ENCODE results near the gene FNBP1. TPM values are rescaled to one million over a fixed set of nuclear protein-coding genes. Genes with fewer than 3 reads are reported as not detected.

The FNBP1 gene
- polyA plus RNA-seq, 2 of the 4 experiments (the other 2 are of a cell fraction) = 10.6 to 15.6 TPM

DNA sequence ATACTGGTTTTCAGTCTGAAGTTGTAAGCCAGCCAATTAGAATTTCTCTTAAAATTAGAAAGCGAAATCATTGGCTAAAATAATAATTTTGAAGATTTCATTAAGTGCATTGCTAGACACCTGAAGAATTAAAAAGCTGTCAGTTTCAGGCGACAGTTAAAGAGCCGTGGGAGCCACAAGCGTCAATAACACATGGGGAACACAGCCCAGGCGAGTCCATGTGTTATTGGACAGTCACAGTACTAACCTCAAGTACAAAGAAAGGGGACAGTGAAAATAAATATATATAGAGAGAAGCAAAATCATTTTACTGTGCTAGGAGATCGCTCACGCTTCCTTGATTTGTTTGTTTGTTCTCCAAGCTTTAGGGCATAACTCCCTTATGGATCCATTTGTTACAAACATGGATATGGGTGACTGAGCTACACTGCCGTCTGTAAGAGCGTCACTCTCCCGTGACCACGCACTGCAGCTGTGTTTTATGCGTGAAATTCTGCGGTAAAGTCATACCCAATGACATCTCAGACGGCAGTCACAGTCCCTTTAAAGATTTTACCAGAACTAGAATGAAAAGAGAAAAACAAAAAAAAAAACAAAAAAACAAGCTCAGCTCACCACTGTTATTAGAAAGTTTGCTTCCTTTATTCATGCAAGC is 124.6 kb downstream of the FNBP1 start:
- no peak for TF ChIP-seq MAFK (IDR thresholded peaks at IDR 0.05; ENCODE audit: partially characterized antibody)
- TF ChIP-seq MAZ (IDR thresholded peaks at IDR 0.05; ENCODE audit: borderline replicate concordance, low read depth, low read length) = no peak
- TF ChIP-seq FOXS1 (CRISPR knock-in tag; IDR thresholded peaks at IDR 0.05) = no peak
- TF ChIP-seq BCL3 (IDR thresholded peaks at IDR 0.05) = no peak
- TF ChIP-seq JUNB (IDR thresholded peaks at IDR 0.05) = no peak
- TF ChIP-seq RAD21 (conservative IDR thresholded peaks at IDR 0.05 in 1 of 2, IDR thresholded peaks at IDR 0.05 in 1 of 2) = no peak
- TF ChIP-seq EP300 (IDR thresholded peaks at IDR 0.05) = no peak
- TF ChIP-seq EHF (CRISPR knock-in tag; IDR thresholded peaks at IDR 0.05) = no peak
- ChIA-PET CTCF (interaction anchor here (0.9 kb wide), 1 partner anchor 11 kb away, joined by 4 read pairs; no protein-coding TSS in a partner anchor), POLR2A (no interaction called here)
- no peaks in the 10 kb centered on the region for H3K4me1 ChIP-seq
- ATAC-seq (no peak), DNase-seq (ENCODE audit: low read depth in 1 of 2, low spot score in 1 of 2) (no peak), FAIRE-seq (no peak)
- no peak overlapping the region for H3K4me2 ChIP-seq
- H3K4me3 ChIP-seq = no peak overlapping the region
- H3K27ac ChIP-seq = no peak overlapping the region
- no peaks in the 10 kb centered on the region for H3K9me3 ChIP-seq
- 92% methylated on average over 14 of the region's 14 CpGs for WGBS (ENCODE audit: missing lambda C conversion rate)

DNA sequence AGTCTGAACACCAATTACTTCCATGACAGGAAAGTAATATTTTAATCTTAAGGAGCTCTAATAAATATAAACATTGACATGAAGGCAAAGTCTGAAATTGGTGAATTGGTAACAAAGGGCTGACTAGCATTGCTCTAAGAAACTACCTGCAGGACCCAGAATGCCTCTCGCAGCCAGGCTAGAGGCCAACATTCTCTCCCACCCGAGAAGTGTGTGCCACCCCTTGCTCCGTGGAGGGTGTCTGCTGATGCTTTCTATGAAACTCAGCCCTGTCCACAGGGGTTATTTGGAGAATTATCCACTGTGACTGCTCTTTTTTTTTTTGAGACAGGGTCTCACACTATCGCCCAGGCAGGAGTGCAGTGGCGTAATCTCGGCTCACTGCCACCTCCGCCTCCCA is 126.3 kb downstream of the FNBP1 start:
- CTCF ChIA-PET = interaction anchor here (0.8 to 1.6 kb wide), 5 partner anchors 10 to 32 kb away, joined by 3 to 4 read pairs (median 3); no protein-coding TSS in a partner anchor
- no peak for FAIRE-seq

DNA sequence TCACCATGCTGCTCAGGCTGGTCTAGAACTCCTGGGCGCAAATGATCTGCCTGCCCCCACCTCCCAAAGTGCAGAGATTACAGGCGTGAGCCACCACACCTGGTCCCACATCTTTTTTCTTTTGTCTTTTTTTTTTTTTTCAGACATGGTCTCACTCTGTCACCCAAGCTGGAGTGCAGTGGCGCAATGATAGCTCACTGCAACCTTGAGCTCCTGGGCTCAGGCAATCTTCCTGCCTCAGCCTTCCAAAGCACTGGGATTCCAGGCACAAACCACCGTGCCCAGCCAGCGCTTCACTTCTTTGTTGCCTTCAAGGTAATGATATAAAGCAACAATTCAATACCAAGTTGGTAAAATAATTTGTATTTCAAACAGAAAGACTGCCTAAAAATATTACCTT is 128.9 kb downstream of the FNBP1 start:
- no peak overlapping the region for H3K4me3 ChIP-seq
- DNase-seq (ENCODE audit: low read depth in 1 of 2, low spot score in 1 of 2) = no peak
- peaks cover 13% of the 10 kb centered on the region; the same call in 2 of the 3 replicates for H3K4me1 ChIP-seq
- POLR2A ChIA-PET = no interaction called here
- H3K9me3 ChIP-seq = no peaks in the 10 kb centered on the region
- 90% methylated on average over 5 of the region's 5 CpGs for WGBS (ENCODE audit: missing lambda C conversion rate)
- FAIRE-seq = no peak
- no peak overlapping the region for H3K4me2 ChIP-seq
- CTCF ChIA-PET = interaction anchor here (1.3 kb wide), 1 partner anchor 322 kb away, joined by 3 read pairs; no protein-coding TSS in a partner anchor
- ATAC-seq = no peak
- no peak overlapping the region for H3K27ac ChIP-seq
- TF ChIP-seq NR3C1 (IDR thresholded peaks at IDR 0.05) = no peak
- no peak for TF ChIP-seq ZFP36 (IDR thresholded peaks at IDR 0.05; ENCODE audit: borderline replicate concordance, partially characterized antibody)
- TF ChIP-seq SMC3 (IDR thresholded peaks at IDR 0.05) = no peak
- TF ChIP-seq TFCP2L1 (CRISPR knock-in tag; IDR thresholded peaks at IDR 0.05) = no peak
- no peak for TF ChIP-seq EHMT2 (IDR thresholded peaks at IDR 0.05; ENCODE audit: low read depth)
- no peak for TF ChIP-seq HEYL (CRISPR knock-in tag; IDR thresholded peaks at IDR 0.05)
- no peak for TF ChIP-seq CHD4 (IDR thresholded peaks at IDR 0.05; ENCODE audit: borderline replicate concordance)
- TF ChIP-seq GATA3 (IDR thresholded peaks at IDR 0.05; ENCODE audit: borderline replicate concordance) = no peak
- TF ChIP-seq, protein P1, sequence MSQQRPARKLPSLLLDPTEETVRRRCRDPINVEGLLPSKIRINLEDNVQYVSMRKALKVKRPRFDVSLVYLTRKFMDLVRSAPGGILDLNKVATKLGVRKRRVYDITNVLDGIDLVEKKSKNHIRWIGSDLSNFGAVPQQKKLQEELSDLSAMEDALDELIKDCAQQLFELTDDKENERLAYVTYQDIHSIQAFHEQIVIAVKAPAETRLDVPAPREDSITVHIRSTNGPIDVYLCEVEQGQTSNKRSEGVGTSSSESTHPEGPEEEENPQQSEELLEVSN (IDR thresholded peaks at IDR 0.05; ENCODE audit: borderline replicate concordance, low read depth) = no peak
- no peak for TF ChIP-seq FOXS1 (CRISPR knock-in tag; IDR thresholded peaks at IDR 0.05)
- no peak for TF ChIP-seq MAFK (IDR thresholded peaks at IDR 0.05; ENCODE audit: partially characterized antibody)
- TF ChIP-seq HMGXB4 (CRISPR knock-in tag; IDR thresholded peaks at IDR 0.05; ENCODE audit: borderline replicate concordance) = no peak

More for the DNA sequence above, 126.3 kb downstream of the FNBP1 start:
- DNase-seq (ENCODE audit: low read depth in 1 of 2, low spot score in 1 of 2) = no peak
- no peaks in the 10 kb centered on the region for H3K9me3 ChIP-seq
- WGBS (ENCODE audit: missing lambda C conversion rate) = 94% methylated on average over 7 of the region's 7 CpGs
- ATAC-seq = no peak
- POLR2A ChIA-PET = no interaction called here
- no peaks in the 10 kb centered on the region for H3K4me1 ChIP-seq
- no peak overlapping the region for H3K27ac ChIP-seq
- no peak overlapping the region for H3K4me2 ChIP-seq
- TF ChIP-seq KDM1A (IDR thresholded peaks at IDR 0.05; ENCODE audit: low read depth) (no peak), RNF2 (IDR thresholded peaks at IDR 0.05; ENCODE audit: borderline replicate concordance, low read depth) (no peak), CHD2 (IDR thresholded peaks at IDR 0.05; ENCODE audit: low read length, partially characterized antibody) (no peak), SREBF2 (IDR thresholded peaks at IDR 0.05) (no peak), CEBPB (IDR thresholded peaks at IDR 0.05) (no peak), HDAC2 (IDR thresholded peaks at IDR 0.05) (no peak), NFE2L2 (conservative IDR thresholded peaks at IDR 0.05; ENCODE audit: low read length) (no peak), POLR2AphosphoS2 (conservative IDR thresholded peaks at IDR 0.05; ENCODE audit: low read length) (no peak), RFX5 (IDR thresholded peaks at IDR 0.05) (no peak), HMGXB4 (CRISPR knock-in tag; IDR thresholded peaks at IDR 0.05; ENCODE audit: borderline replicate concordance) (no peak), BCL3 (IDR thresholded peaks at IDR 0.05) (no peak)
- no peak overlapping the region for H3K4me3 ChIP-seq
